Fibroblast of lung (primary cell): ENCODE results near the gene SFT2D2. TPM values are rescaled to one million over a fixed set of nuclear protein-coding genes. Genes with fewer than 3 reads are reported as not detected.

Experiments
- DNase-seq, 2 donors: peaks; one replicate each; pipeline versions ENCODE4 v3.0.0 to v3.0.0-alpha.2; 2010; ENCODE audit warnings: low read depth in 2 of 2
- H2AFZ ChIP-seq: 2 replicates; pipeline ENCODE4 v1.5.1; 2012; ENCODE audit warnings: low read length, control low read depth, inconsistent platforms
- H3K27ac ChIP-seq: 2 replicates; pipeline ENCODE4 v1.5.1; 2011; ENCODE audit warnings: low read length, control low read depth; ENCODE audit not compliant: insufficient read depth
- H3K27me3 ChIP-seq: 2 replicates; pipeline ENCODE4 v1.5.1; 2011; ENCODE audit warnings: mild to moderate bottlenecking, low read length; ENCODE audit not compliant: control insufficient read depth, insufficient read depth
- H3K36me3 ChIP-seq: 2 replicates; pipeline ENCODE4 v1.5.1; 2011; ENCODE audit warnings: low read length; ENCODE audit not compliant: control insufficient read depth, insufficient read depth
- H3K4me1 ChIP-seq: 2 replicates; pipeline ENCODE4 v1.5.1; 2011; ENCODE audit warnings: low read length; ENCODE audit not compliant: control insufficient read depth, insufficient read depth; ENCODE audit errors: extremely low read depth
- H3K4me2 ChIP-seq: 2 replicates; pipeline ENCODE4 v1.5.1; 2011; ENCODE audit warnings: low read length, control low read depth; ENCODE audit not compliant: insufficient read depth; ENCODE audit errors: extremely low read depth
- H3K4me3 ChIP-seq, 4 experiments: fragments of 200-600 bp in 1 of 4; sonication (generic) in 1 of 4; replicated peaks in 1 of 4; 2 replicates each; pipeline ENCODE4 v1.5.1; 2011 to 2016; ENCODE audit warnings: low read length in 4 of 4, low read depth in 3 of 4, mild to moderate bottlenecking in 3 of 4, control low read depth in 2 of 4, inconsistent platforms in 1 of 4, mixed read lengths in 1 of 4; ENCODE audit not compliant: insufficient read depth in 1 of 4; ENCODE audit errors: control extremely low read depth in 1 of 4
- H3K79me2 ChIP-seq: 2 replicates; pipeline ENCODE4 v1.5.1; 2012; ENCODE audit warnings: mild to moderate bottlenecking, low read length, inconsistent platforms; ENCODE audit not compliant: control insufficient read depth, insufficient read depth
- H3K9ac ChIP-seq: 2 replicates; pipeline ENCODE4 v1.5.1; 2011; ENCODE audit warnings: mild to moderate bottlenecking, low read length, control low read depth; ENCODE audit not compliant: insufficient read depth
- H3K9me3 ChIP-seq: 2 replicates; pipeline ENCODE4 v1.5.1; 2012; ENCODE audit warnings: low read depth, low read length; ENCODE audit not compliant: control insufficient read depth, insufficient read depth
- H4K20me1 ChIP-seq: 2 replicates; pipeline ENCODE4 v1.5.1; 2011; ENCODE audit warnings: low read length; ENCODE audit not compliant: control insufficient read depth, insufficient read depth; ENCODE audit errors: extremely low read depth
- EZH2 ChIP-seq: IDR thresholded peaks from 2 replicates; pipeline ENCODE4 v1.5.1; 2012; ENCODE audit warnings: low read length, control low read depth, mild to moderate bottlenecking; ENCODE audit errors: missing control alignments
- polyA plus RNA-seq, 2 donors: library from polyadenylated mRNA; depleted of rRNA in 1 of 2; stranded (reverse) in 1 of 2; unstranded in 1 of 2; fragments of >200 nt; gene quantifications; 2 replicates each; pipeline ENCODE4 v1.2.1, GENCODE V29; 2011 to 2012; ENCODE audit warnings: missing spikeins in 1 of 2
- total RNA-seq: library from RNA; depleted of rRNA; stranded (reverse); fragments of >200 nt; gene quantifications from 2 replicates; pipeline ENCODE4 v1.2.1, GENCODE V29; 2014
- TF ChIP-seq, protein P1 (sequence below), 2 donors: IDR thresholded peaks in 1 of 2; conservative IDR thresholded peaks in 1 of 2; 1 replicate in 1 of 2; 2 replicates in 1 of 2; pipeline ENCODE4 v1.5.1; 2011 to 2012; ENCODE audit warnings: low read length in 2 of 2, control low read depth in 1 of 2, inconsistent platforms in 1 of 2, low read depth in 1 of 2, mild to moderate bottlenecking in 1 of 2

SFT2D2 gene
- total and polyA plus RNA-seq, 2 donors (not counting 1 experiment from before 2014, with no cell fraction given), result 29.4 to 36.4 TPM

DNA sequence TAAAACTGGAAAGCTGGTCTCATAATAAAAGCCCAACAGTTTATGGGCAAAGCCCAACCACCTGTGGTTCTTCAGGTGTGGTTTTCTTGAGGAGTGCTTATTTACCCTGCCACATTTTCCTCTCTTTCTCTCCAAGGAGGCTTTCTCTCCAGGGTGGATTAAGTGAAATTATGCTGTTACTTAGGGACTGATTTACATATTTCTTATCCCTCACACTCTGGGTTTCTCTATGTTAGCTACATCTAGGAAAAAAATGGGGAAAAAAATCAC, 59.7 kb downstream of the SFT2D2 start:
- Histone ChIP-seq H3K79me2 (no peaks in the 10 kb centered on the region), H3K4me2 (no peak overlapping the region), H3K4me3 (no peak overlapping the region), H3K9me3 (no peaks in the 10 kb centered on the region), H3K4me1 (no peaks in the 10 kb centered on the region), H3K27me3 (no peaks in the 10 kb centered on the region), H3K9ac (no peak overlapping the region), H4K20me1 (no peaks in the 10 kb centered on the region), H3K27ac (no peak overlapping the region), H3K36me3 (no peaks in the 10 kb centered on the region), H2AFZ (no peak overlapping the region)
- DNase-seq, result peak in 1 of 2 donors; percentile 31
- TF ChIP-seq EZH2, result no peak
- TF ChIP-seq, protein P1, sequence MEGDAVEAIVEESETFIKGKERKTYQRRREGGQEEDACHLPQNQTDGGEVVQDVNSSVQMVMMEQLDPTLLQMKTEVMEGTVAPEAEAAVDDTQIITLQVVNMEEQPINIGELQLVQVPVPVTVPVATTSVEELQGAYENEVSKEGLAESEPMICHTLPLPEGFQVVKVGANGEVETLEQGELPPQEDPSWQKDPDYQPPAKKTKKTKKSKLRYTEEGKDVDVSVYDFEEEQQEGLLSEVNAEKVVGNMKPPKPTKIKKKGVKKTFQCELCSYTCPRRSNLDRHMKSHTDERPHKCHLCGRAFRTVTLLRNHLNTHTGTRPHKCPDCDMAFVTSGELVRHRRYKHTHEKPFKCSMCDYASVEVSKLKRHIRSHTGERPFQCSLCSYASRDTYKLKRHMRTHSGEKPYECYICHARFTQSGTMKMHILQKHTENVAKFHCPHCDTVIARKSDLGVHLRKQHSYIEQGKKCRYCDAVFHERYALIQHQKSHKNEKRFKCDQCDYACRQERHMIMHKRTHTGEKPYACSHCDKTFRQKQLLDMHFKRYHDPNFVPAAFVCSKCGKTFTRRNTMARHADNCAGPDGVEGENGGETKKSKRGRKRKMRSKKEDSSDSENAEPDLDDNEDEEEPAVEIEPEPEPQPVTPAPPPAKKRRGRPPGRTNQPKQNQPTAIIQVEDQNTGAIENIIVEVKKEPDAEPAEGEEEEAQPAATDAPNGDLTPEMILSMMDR (conservative IDR thresholded peaks at IDR 0.05 in 1 of 2, IDR thresholded peaks at IDR 0.05 in 1 of 2; ENCODE audit: low read depth in 1 of 2, low read length in 2 of 2), result no peak

DNA sequence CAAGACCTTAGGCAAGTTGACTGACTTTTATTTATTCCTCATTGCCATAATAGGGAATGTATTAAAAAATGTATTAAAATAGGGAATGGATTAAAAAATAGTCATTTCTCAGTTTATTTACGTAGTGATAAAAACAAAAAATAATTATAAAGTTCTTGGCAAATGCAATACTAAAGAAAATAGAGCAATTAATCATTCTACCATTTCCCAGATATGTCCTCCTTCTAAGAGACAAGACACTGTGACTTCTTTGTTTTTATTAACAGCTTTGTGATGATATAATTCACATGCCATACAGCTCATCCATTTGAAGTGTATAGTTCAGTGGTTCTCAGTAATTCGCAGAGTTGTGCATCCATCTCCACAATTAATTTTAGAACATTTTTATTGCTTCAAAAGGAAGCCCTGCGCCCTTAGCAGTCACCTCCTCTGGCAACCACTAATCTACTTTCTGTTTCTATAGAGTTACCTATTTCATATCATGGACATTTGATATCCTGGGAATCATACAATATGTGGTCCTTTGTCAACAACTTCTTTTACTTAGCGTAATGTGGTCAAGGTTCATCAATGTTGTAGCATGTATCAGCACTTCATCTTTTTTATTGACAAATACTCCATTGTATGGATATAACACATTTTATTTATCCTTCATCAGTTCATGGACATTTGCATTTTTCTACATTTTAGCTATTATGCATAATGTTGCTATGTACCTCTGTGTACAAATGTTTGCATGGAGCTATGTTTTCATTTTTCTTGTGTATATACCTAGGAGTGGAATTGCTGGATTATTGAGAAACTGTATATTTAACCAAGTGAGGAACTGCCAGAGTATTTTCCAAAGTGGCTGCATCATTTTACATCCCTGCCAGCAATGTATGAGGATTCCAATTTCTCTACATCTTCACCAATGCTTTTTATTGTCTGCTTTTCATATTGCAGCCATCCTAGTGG, 60.4 kb downstream of the SFT2D2 start:
- DNase-seq, result no peak
- H3K9me3 ChIP-seq, result no peaks in the 10 kb centered on the region

DNA sequence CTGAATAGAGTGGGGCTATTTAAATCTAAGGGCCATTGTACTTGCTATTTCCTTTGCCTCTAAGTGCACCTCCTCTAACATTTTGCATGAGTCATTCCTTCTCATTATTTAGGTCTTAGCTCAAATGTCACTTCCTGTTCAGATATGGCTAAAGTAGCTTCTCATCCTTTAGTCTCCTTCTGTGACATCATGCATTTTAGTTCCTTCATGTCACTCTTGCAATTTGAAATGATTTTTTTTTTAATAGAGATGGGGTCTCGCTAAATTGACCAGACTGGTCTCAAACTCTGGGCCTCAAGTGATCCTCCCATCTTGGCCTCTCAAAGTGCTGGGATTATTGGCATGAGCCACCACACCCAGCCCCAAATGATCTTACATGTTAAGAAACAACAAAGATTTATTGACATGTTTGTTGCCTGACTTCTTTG, 61.4 kb downstream of the SFT2D2 start:
- TF ChIP-seq, protein P1 (conservative IDR thresholded peaks at IDR 0.05 in 1 of 2, IDR thresholded peaks at IDR 0.05 in 1 of 2; ENCODE audit: low read depth in 1 of 2, low read length in 2 of 2), result no peak
- no peak for TF ChIP-seq EZH2
- Histone ChIP-seq H4K20me1 (no peaks in the 10 kb centered on the region), H3K4me2 (no peak overlapping the region), H3K9ac (no peak overlapping the region), H3K4me3 (no peak overlapping the region), H3K79me2 (no peaks in the 10 kb centered on the region), H3K4me1 (no peaks in the 10 kb centered on the region), H3K27ac (no peak overlapping the region), H3K27me3 (no peaks in the 10 kb centered on the region), H3K9me3 (no peaks in the 10 kb centered on the region), H2AFZ (no peak overlapping the region), H3K36me3 (no peaks in the 10 kb centered on the region)
- DNase-seq, result peak; percentile 57 to 79

More for the DNA sequence above, 60.4 kb downstream of the SFT2D2 start:
- TF ChIP-seq EZH2, result no peak
- TF ChIP-seq, protein P1 (conservative IDR thresholded peaks at IDR 0.05 in 1 of 2, IDR thresholded peaks at IDR 0.05 in 1 of 2; ENCODE audit: low read depth in 1 of 2, low read length in 2 of 2), result no peak
- Histone ChIP-seq H3K27ac (no peak overlapping the region), H3K4me1 (no peaks in the 10 kb centered on the region), H4K20me1 (no peaks in the 10 kb centered on the region), H2AFZ (no peak overlapping the region), H3K4me3 (no peak overlapping the region), H3K79me2 (no peaks in the 10 kb centered on the region), H3K36me3 (no peaks in the 10 kb centered on the region), H3K27me3 (no peaks in the 10 kb centered on the region), H3K9ac (no peak overlapping the region), H3K4me2 (no peak overlapping the region)
